Measurements from ENCODE around the gene HNRNPH3. TPM values are rescaled to one million over a fixed set of nuclear protein-coding genes. Genes with fewer than 3 reads are reported as not detected.
A peak's percentile ranks its signal among the peaks of the same experiment; 100 is the strongest.

HNRNPH3 gene
- total and polyA plus RNA-seq, 2 experiments from 2014 or later: 87.2 to 367 TPM

DNA sequence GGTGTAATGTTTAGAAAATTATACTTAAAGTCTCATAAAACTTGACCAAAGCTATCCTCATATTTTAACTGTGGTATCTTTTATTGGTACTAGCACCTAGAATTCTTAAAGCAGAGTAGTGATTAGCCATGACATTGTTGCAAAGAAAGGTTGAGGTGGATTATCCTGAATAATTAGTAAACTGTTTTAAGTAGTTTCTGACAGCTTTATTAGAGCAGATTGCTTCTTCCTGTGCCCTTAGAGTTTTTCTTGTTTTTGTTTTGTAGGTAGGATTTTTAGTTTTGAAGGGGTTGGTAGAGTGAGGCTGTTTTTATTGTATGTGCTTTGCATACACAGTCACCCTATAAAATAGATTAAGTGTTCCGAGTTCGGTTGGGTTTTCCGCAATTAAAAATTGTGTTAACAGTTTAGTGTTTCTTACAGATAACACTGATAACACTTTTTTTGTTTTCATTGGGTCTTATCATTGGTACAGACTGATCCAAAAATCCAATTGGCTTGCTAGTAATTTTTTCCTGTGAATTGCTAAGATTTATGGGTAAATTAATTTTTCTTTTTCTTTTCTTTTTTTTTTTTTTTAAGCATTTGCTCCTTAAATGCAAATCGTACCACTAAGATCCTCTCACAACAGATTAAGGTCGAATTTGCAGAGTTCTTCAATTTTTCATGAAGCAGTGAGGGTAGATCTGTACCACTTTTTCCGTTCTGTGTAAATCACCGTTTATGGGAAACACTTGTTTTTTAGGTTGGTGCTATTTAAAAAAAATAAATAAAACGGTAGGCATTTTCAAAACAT is 3.0 kb downstream of the HNRNPH3 start:
- Histone ChIP-seq H3K4me1 (ENCODE audit: insufficient read depth) (peaks cover 29% of the 10 kb centered on the region), H3K27ac (ENCODE audit: low read depth) (no peak overlapping the region), H4K20me1 (replicated peaks; ENCODE audit: insufficient read depth) (peaks cover 61% of the 10 kb centered on the region), H3K79me2 (replicated peaks; ENCODE audit: insufficient read depth) (peaks cover 76% of the 10 kb centered on the region), H3K9me2 (ENCODE audit: insufficient read depth) (no peaks in the 10 kb centered on the region), H3K4me3 (peak overlapping the region; percentile 73), H3F3A (replicated peaks; ENCODE audit: low read depth) (peaks cover 5% of the 10 kb centered on the region; the same call in 1 of the 2 replicates), H3K4me2 (peak overlapping the region; percentile 80), H3K36me3 (ENCODE audit: insufficient read depth) (peaks cover 25% of the 10 kb centered on the region), H2AFZ (no peak overlapping the region), H3K27me3 (ENCODE audit: insufficient read depth) (no peaks in the 10 kb centered on the region)
- peaks cover 75% of the 10 kb centered on the region for H3K36me3 Mint-ChIP-seq (ENCODE audit: low read depth)
- peaks cover 4% of the 10 kb centered on the region; the same call in 2 of the 3 replicates for H3K9me3 Mint-ChIP-seq
- H3K27me3 Mint-ChIP-seq (ENCODE audit: insufficient read depth, low read depth, poor library complexity): peaks cover 26% of the 10 kb centered on the region
- no peak for TF ChIP-seq POLR2AphosphoS5 (IDR thresholded peaks at IDR 0.05; ENCODE audit: low read depth)
- no peak for TF ChIP-seq CREB1 (CRISPR knock-in tag; IDR thresholded peaks at IDR 0.05; ENCODE audit: low read depth)
- TF ChIP-seq ZNF114 (CRISPR knock-in tag; IDR thresholded peaks at IDR 0.05): no peak
- no peak for TF ChIP-seq EZH2 (IDR thresholded peaks at IDR 0.05; ENCODE audit: low read depth, unreplicated experiment)
- TF ChIP-seq JUNB (IDR thresholded peaks at IDR 0.05; ENCODE audit: unreplicated experiment): no peak
- no peak for TF ChIP-seq EZH2phosphoT487 (IDR thresholded peaks at IDR 0.05; ENCODE audit: unreplicated experiment)
- TF ChIP-seq, protein P1, sequence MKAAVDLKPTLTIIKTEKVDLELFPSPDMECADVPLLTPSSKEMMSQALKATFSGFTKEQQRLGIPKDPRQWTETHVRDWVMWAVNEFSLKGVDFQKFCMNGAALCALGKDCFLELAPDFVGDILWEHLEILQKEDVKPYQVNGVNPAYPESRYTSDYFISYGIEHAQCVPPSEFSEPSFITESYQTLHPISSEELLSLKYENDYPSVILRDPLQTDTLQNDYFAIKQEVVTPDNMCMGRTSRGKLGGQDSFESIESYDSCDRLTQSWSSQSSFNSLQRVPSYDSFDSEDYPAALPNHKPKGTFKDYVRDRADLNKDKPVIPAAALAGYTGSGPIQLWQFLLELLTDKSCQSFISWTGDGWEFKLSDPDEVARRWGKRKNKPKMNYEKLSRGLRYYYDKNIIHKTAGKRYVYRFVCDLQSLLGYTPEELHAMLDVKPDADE (IDR thresholded peaks at IDR 0.05): no peak
- TF ChIP-seq, protein P2, sequence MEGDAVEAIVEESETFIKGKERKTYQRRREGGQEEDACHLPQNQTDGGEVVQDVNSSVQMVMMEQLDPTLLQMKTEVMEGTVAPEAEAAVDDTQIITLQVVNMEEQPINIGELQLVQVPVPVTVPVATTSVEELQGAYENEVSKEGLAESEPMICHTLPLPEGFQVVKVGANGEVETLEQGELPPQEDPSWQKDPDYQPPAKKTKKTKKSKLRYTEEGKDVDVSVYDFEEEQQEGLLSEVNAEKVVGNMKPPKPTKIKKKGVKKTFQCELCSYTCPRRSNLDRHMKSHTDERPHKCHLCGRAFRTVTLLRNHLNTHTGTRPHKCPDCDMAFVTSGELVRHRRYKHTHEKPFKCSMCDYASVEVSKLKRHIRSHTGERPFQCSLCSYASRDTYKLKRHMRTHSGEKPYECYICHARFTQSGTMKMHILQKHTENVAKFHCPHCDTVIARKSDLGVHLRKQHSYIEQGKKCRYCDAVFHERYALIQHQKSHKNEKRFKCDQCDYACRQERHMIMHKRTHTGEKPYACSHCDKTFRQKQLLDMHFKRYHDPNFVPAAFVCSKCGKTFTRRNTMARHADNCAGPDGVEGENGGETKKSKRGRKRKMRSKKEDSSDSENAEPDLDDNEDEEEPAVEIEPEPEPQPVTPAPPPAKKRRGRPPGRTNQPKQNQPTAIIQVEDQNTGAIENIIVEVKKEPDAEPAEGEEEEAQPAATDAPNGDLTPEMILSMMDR (conservative IDR thresholded peaks at IDR 0.05; ENCODE audit: low read depth in 2 of 2): no peak
- no peak for TF ChIP-seq NANOG (IDR thresholded peaks at IDR 0.05; ENCODE audit: borderline replicate concordance)
- TF ChIP-seq, protein P3, sequence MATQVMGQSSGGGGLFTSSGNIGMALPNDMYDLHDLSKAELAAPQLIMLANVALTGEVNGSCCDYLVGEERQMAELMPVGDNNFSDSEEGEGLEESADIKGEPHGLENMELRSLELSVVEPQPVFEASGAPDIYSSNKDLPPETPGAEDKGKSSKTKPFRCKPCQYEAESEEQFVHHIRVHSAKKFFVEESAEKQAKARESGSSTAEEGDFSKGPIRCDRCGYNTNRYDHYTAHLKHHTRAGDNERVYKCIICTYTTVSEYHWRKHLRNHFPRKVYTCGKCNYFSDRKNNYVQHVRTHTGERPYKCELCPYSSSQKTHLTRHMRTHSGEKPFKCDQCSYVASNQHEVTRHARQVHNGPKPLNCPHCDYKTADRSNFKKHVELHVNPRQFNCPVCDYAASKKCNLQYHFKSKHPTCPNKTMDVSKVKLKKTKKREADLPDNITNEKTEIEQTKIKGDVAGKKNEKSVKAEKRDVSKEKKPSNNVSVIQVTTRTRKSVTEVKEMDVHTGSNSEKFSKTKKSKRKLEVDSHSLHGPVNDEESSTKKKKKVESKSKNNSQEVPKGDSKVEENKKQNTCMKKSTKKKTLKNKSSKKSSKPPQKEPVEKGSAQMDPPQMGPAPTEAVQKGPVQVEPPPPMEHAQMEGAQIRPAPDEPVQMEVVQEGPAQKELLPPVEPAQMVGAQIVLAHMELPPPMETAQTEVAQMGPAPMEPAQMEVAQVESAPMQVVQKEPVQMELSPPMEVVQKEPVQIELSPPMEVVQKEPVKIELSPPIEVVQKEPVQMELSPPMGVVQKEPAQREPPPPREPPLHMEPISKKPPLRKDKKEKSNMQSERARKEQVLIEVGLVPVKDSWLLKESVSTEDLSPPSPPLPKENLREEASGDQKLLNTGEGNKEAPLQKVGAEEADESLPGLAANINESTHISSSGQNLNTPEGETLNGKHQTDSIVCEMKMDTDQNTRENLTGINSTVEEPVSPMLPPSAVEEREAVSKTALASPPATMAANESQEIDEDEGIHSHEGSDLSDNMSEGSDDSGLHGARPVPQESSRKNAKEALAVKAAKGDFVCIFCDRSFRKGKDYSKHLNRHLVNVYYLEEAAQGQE (IDR thresholded peaks at IDR 0.05; ENCODE audit: unreplicated experiment): no peak
- no peak for TF ChIP-seq ZNF331 (CRISPR knock-in tag; IDR thresholded peaks at IDR 0.05; ENCODE audit: low read depth)
- TF ChIP-seq, protein P4, sequence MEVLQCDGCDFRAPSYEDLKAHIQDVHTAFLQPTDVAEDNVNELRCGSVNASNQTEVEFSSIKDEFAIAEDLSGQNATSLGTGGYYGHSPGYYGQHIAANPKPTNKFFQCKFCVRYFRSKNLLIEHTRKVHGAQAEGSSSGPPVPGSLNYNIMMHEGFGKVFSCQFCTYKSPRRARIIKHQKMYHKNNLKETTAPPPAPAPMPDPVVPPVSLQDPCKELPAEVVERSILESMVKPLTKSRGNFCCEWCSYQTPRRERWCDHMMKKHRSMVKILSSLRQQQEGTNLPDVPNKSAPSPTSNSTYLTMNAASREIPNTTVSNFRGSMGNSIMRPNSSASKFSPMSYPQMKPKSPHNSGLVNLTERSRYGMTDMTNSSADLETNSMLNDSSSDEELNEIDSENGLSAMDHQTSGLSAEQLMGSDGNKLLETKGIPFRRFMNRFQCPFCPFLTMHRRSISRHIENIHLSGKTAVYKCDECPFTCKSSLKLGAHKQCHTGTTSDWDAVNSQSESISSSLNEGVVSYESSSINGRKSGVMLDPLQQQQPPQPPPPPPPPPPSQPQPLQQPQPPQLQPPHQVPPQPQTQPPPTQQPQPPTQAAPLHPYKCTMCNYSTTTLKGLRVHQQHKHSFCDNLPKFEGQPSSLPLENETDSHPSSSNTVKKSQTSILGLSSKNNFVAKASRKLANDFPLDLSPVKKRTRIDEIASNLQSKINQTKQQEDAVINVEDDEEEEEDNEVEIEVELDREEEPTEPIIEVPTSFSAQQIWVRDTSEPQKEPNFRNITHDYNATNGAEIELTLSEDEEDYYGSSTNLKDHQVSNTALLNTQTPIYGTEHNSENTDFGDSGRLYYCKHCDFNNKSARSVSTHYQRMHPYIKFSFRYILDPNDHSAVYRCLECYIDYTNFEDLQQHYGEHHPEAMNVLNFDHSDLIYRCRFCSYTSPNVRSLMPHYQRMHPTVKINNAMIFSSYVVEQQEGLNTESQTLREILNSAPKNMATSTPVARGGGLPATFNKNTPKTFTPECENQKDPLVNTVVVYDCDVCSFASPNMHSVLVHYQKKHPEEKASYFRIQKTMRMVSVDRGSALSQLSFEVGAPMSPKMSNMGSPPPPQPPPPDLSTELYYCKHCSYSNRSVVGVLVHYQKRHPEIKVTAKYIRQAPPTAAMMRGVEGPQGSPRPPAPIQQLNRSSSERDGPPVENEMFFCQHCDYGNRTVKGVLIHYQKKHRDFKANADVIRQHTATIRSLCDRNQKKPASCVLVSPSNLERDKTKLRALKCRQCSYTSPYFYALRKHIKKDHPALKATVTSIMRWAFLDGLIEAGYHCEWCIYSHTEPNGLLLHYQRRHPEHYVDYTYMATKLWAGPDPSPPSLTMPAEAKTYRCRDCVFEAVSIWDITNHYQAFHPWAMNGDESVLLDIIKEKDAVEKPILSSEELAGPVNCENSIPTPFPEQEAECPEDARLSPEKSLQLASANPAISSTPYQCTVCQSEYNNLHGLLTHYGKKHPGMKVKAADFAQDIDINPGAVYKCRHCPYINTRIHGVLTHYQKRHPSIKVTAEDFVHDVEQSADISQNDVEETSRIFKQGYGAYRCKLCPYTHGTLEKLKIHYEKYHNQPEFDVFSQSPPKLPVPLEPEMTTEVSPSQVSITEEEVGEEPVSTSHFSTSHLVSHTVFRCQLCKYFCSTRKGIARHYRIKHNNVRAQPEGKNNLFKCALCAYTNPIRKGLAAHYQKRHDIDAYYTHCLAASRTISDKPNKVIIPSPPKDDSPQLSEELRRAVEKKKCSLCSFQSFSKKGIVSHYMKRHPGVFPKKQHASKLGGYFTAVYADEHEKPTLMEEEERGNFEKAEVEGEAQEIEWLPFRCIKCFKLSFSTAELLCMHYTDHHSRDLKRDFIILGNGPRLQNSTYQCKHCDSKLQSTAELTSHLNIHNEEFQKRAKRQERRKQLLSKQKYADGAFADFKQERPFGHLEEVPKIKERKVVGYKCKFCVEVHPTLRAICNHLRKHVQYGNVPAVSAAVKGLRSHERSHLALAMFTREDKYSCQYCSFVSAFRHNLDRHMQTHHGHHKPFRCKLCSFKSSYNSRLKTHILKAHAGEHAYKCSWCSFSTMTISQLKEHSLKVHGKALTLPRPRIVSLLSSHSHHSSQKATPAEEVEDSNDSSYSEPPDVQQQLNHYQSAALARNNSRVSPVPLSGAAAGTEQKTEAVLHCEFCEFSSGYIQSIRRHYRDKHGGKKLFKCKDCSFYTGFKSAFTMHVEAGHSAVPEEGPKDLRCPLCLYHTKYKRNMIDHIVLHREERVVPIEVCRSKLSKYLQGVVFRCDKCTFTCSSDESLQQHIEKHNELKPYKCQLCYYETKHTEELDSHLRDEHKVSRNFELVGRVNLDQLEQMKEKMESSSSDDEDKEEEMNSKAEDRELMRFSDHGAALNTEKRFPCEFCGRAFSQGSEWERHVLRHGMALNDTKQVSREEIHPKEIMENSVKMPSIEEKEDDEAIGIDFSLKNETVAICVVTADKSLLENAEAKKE (CRISPR knock-in tag; IDR thresholded peaks at IDR 0.05): no peak
- TF ChIP-seq STAT1 (IDR thresholded peaks at IDR 0.05; ENCODE audit: unreplicated experiment): no peak
- ATAC-seq (no peak), DNase-seq (ENCODE audit: low spot score) (no peak)
- H3K27ac Mint-ChIP-seq: peak overlapping the region; percentile 28; the same call in 1 of the 2 replicates
- H3K4me3 Mint-ChIP-seq: peak overlapping the region; percentile 99
- peaks cover 43% of the 10 kb centered on the region for H3K4me1 Mint-ChIP-seq

Measured in GM23338 (cell line).